DOHH2 (cell line): ENCODE measurements around the gene CSF2RB.

Experiments used
- EZH2phosphoT487 ChIP-seq: fragments of 200-600 bp; sonication (generic); IDR thresholded peaks from 2 replicates; pipeline ENCODE4 v1.6.1; 2017; ENCODE audit warnings: borderline replicate concordance, mild to moderate bottlenecking, antibody characterized with exemption, low read length, moderate library complexity, mixed read lengths
- TF ChIP-seq, protein P1 (sequence below): fragments of 200-600 bp; sonication (generic); IDR thresholded peaks from one replicate; pipeline ENCODE4 v1.5.1; 2014; ENCODE audit warnings: antibody characterized with exemption, mild to moderate bottlenecking, low read depth, low read length; ENCODE audit not compliant: poor library complexity, severe bottlenecking

DNA sequence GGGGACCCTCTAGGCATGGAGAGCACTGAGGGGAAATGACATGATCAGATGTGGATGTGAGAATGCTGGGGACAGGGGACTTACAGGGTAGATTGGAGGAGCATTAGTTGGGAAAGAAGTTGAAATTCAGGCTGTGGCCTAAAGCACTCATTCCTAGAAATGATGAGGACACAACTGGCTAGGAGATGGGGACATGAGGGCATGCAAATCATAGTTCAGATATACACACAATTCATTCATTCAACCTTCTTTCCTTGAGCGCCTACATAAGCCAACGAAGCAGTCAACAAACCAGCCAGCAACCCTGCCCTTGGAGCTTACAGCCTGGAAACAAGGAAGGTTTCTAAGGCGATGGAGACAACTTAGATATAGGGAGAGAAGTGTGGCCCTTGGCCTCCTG lies 14.2 kb downstream of the CSF2RB start:
- TF ChIP-seq, protein P1, sequence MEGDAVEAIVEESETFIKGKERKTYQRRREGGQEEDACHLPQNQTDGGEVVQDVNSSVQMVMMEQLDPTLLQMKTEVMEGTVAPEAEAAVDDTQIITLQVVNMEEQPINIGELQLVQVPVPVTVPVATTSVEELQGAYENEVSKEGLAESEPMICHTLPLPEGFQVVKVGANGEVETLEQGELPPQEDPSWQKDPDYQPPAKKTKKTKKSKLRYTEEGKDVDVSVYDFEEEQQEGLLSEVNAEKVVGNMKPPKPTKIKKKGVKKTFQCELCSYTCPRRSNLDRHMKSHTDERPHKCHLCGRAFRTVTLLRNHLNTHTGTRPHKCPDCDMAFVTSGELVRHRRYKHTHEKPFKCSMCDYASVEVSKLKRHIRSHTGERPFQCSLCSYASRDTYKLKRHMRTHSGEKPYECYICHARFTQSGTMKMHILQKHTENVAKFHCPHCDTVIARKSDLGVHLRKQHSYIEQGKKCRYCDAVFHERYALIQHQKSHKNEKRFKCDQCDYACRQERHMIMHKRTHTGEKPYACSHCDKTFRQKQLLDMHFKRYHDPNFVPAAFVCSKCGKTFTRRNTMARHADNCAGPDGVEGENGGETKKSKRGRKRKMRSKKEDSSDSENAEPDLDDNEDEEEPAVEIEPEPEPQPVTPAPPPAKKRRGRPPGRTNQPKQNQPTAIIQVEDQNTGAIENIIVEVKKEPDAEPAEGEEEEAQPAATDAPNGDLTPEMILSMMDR = no peak
- TF ChIP-seq EZH2phosphoT487 = no peak
